ENCODE results near the gene FILIP1L. TPM values are rescaled to one million over a fixed set of nuclear protein-coding genes. Genes with fewer than 3 reads are reported as not detected.

The FILIP1L gene
- total and polyA plus RNA-seq, 2 of the 8 experiments (the other 6 are each of a cell fraction or from before 2014, with no cell fraction given) = 0.06 to 0.09 TPM

DNA sequence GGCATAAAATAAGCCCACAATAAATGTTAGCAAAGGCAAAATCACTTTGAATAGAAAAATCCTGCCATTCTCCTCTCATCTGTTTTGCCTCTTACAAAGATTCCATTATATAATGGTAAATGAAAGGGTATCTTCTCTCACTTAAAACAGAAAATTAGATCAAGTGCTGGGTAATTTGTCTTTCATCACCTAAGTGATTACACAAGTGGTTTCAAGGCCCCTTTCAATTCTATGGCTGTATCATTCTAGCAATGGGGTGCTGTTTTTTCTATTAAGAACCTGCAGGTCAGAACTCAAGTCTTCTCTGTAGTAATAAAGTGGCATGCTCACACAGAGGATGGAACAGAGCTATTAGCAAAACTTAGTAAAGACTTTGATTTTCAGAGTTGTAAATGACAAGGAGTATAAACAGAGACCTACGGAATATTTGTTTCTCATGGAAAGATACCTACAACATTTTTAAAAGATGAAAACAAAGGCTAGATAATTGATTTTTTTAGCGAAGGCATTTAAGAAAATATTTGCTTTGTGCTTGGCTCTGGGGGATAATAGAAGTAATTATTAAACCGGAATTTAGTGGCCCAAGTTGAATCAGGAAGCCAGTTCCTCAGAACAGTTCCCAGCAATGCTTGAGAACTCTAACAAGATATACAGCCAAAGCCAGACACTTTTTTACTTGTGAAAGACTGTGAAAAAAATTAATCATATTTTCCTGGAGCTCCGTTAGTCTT lies 159.2 kb downstream of the FILIP1L start:
- H3K27me3 ChIP-seq (replicated peaks in 1 of 4; ENCODE audit: control insufficient read depth in 3 of 4, extremely low read depth in 1 of 4, insufficient read depth in 3 of 4, low read length in 3 of 4) = no peaks in the 10 kb centered on the region
- no peak overlapping the region for H3K23ac ChIP-seq (ENCODE audit: insufficient read length)
- no peak overlapping the region for H3K56ac ChIP-seq (replicated peaks; ENCODE audit: insufficient read length, low read depth, low read length)
- no peaks in the 10 kb centered on the region for H3K9me3 ChIP-seq (ENCODE audit: insufficient read depth in 2 of 2, low read depth in 1 of 2, low read length in 1 of 2)
- no peak overlapping the region for H3K9ac ChIP-seq (replicated peaks in 1 of 4; ENCODE audit: extremely low read depth in 1 of 4, low read depth in 3 of 4, low read length in 3 of 4)
- POLR2A ChIA-PET (ENCODE audit: partially characterized antibody) = interaction anchor here (0.6 kb wide), 1 partner anchor 10 kb away, joined by 3 read pairs; no protein-coding TSS in a partner anchor
- H3K18ac ChIP-seq (ENCODE audit: extremely low read depth, low read length) = no peak overlapping the region
- H2BK20ac ChIP-seq (ENCODE audit: low read length) = no peak overlapping the region
- no peak overlapping the region for H2AK5ac ChIP-seq (ENCODE audit: low read depth, low read length)
- H3K4me1 ChIP-seq (replicated peaks in 1 of 4; ENCODE audit: control insufficient read depth in 3 of 4, insufficient read depth in 4 of 4, low read length in 3 of 4) = no peaks in the 10 kb centered on the region; a peak in 1 of 7 replicates
- no peak overlapping the region for H3K14ac ChIP-seq (ENCODE audit: insufficient read length)
- H4K8ac ChIP-seq (ENCODE audit: extremely low read depth, insufficient read depth, low read length) = no peak overlapping the region
- FAIRE-seq (no peak), DNase-seq (ENCODE audit: low read depth in 1 of 2, low spot score in 2 of 2) (no peak)
- no peak overlapping the region for H2BK12ac ChIP-seq (ENCODE audit: low read depth, low read length)
- H4K20me1 ChIP-seq (replicated peaks in 1 of 2; ENCODE audit: control insufficient read depth in 1 of 2, insufficient read depth in 2 of 2, low read length in 2 of 2) = no peaks in the 10 kb centered on the region
- no peaks in the 10 kb centered on the region for H3K23me2 ChIP-seq (ENCODE audit: low read depth, low read length)
- H2BK120ac ChIP-seq (replicated peaks; ENCODE audit: low read depth, low read length) = no peak overlapping the region
- H3K4me2 ChIP-seq (ENCODE audit: insufficient read depth in 1 of 2, low read depth in 2 of 2, low read length in 2 of 2) = no peak overlapping the region
- H3K4me3 ChIP-seq (ENCODE audit: extremely low read depth in 1 of 4, insufficient read depth in 2 of 4, low read depth in 3 of 4, low read length in 4 of 4) = no peak overlapping the region
- H4K5ac ChIP-seq (ENCODE audit: insufficient read length, low read depth, low read length) = no peak overlapping the region
- TF ChIP-seq POU5F1 (IDR thresholded peaks at IDR 0.05; ENCODE audit: low read depth, low read length) (no peak), HDAC2 (IDR thresholded peaks at IDR 0.05; ENCODE audit: borderline replicate concordance in 1 of 2, low read depth in 2 of 2, low read length in 2 of 2) (no peak), RXRA (IDR thresholded peaks at IDR 0.05; ENCODE audit: insufficient read depth, low read depth, low read length) (no peak), SIRT6 (IDR thresholded peaks at IDR 0.05; ENCODE audit: low read length) (no peak), BRCA1 (IDR thresholded peaks at IDR 0.05; ENCODE audit: low read depth, low read length) (no peak), RBBP5 (IDR thresholded peaks at IDR 0.05; ENCODE audit: borderline replicate concordance, low read depth, low read length) (no peak), CHD1 (IDR thresholded peaks at IDR 0.05; ENCODE audit: low read depth, low read length) (no peak)
- TF ChIP-seq, protein P1, sequence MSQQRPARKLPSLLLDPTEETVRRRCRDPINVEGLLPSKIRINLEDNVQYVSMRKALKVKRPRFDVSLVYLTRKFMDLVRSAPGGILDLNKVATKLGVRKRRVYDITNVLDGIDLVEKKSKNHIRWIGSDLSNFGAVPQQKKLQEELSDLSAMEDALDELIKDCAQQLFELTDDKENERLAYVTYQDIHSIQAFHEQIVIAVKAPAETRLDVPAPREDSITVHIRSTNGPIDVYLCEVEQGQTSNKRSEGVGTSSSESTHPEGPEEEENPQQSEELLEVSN (IDR thresholded peaks at IDR 0.05) = no peak
- CTCF ChIA-PET (ENCODE audit: partially characterized antibody) = no interaction called here
- no peak overlapping the region for H3K4ac ChIP-seq (replicated peaks; ENCODE audit: insufficient read length, low read depth, low read length)
- no peaks in the 10 kb centered on the region for H3K36me3 ChIP-seq (ENCODE audit: control insufficient read depth in 2 of 4, insufficient read depth in 4 of 4, low read length in 3 of 4)
- H2BK15ac ChIP-seq (ENCODE audit: low read length) = no peak overlapping the region
- H2AFZ ChIP-seq (ENCODE audit: low read length) = no peak overlapping the region
- 86% methylated on average over 4 of the region's 4 CpGs; no CpG with 5 or more reads in 1 of the 2 experiments for WGBS, 2 experiments (ENCODE audit: extremely low coverage in 1 of 2, insufficient coverage in 1 of 2, insufficient read length in 1 of 2, insufficient replicate concordance in 2 of 2, low coverage in 1 of 2, low lambda C conversion rate in 2 of 2, missing lambda C conversion rate in 1 of 2)
- peaks cover 0 to 3% of the 10 kb centered on the region in 2 experiments; a peak in 1 of 4 replicates for H3K79me2 ChIP-seq (ENCODE audit: control insufficient read depth in 1 of 2, insufficient read depth in 2 of 2, low read length in 2 of 2)
- H4K91ac ChIP-seq (replicated peaks; ENCODE audit: insufficient read length, low read length) = no peak overlapping the region
- no peak overlapping the region for H2BK5ac ChIP-seq (ENCODE audit: low read depth, low read length)
- H3K27ac ChIP-seq (ENCODE audit: low read depth, low read length) = no peak overlapping the region
- peaks cover 5% of the 10 kb centered on the region; the same call in 1 of the 2 replicates for H3K79me1 ChIP-seq (ENCODE audit: low read depth, low read length)

Measured in H1 (cell line).